BJ (cell line): ENCODE results near the gene DENND4C. TPM values are rescaled to one million over a fixed set of nuclear protein-coding genes. Genes with fewer than 3 reads are reported as not detected.
"Not testable (repeated sequence)": the region's sequence is repeated elsewhere in the genome, so short reads cannot be mapped to it uniquely, and the experiment has no call there.

Experiments
- CTCF ChIA-PET: fragments of 350-600 bp; formaldehyde crosslinking; extraction: SDS; loops from one replicate; lab custom pipeline; 2021; ENCODE audit warnings: antibody characterized with exemption, inconsistent platforms; lab: Yijun Ruan, JAX
- POLR2A ChIA-PET: fragments of 300-600 bp; sonication (Branson Sonifier 250); formaldehyde crosslinking; extraction: SDS; loops from one replicate; lab custom pipeline; 2021; ENCODE audit warnings: antibody characterized with exemption; lab: Charles Lee
- DNase-seq: peaks from one replicate; pipeline ENCODE4 v3.0.0-alpha.2; 2011; ENCODE audit warnings: low read depth
- H3K27me3 ChIP-seq: 2 replicates; pipeline ENCODE4 v1.6.0; 2011; ENCODE audit warnings: low read length; ENCODE audit not compliant: control insufficient read depth, insufficient read depth
- H3K36me3 ChIP-seq: 2 replicates; pipeline ENCODE4 v1.5.1; 2011; ENCODE audit warnings: low read length; ENCODE audit not compliant: control insufficient read depth, insufficient read depth
- H3K4me3 ChIP-seq: 2 replicates; pipeline ENCODE4 v1.5.1; 2011; ENCODE audit warnings: low read depth, mild to moderate bottlenecking, control low read depth, low read length
- polyA plus RNA-seq: library from polyadenylated mRNA; depleted of rRNA; stranded (reverse); fragments of >200 nt; gene quantifications from 2 replicates; pipeline ENCODE4 v1.2.3, GENCODE V29; 2011
- TF ChIP-seq, protein P1 (sequence below): IDR thresholded peaks from 2 replicates; pipeline ENCODE4 v1.5.1; 2011; ENCODE audit warnings: low read depth, mild to moderate bottlenecking, control low read depth, inconsistent platforms, low read length, moderate library complexity; ENCODE audit not compliant: insufficient read depth

The DENND4C gene
- polyA plus RNA-seq, 1 experiment = 12.2 TPM

DNA sequence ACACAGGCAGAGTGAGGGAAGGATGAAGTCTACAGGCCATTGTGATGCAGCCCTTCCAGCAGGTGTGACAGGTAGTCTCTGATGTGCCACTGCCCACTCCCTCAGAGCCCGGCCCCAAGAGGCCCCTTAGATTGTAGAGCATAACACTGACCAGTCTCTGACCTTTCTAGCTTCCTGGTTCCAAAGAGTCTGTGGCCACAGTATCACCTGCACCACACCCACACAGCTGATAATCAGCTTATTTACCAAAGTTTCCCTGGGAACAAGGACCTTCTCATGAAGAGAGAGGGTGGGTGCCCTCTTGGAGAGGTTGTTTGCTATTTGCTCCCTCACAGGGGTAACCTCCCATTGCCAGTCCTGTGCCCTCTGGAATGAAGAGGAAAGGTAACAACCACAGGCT lies 167.4 kb downstream of the DENND4C start:
- no peak overlapping the region for H3K4me3 ChIP-seq
- 0 out of 2 replicates have a peak, but pooled peaks cover 1% of the 10 kb centered on the region for H3K27me3 ChIP-seq
- DNase-seq = no peak
- no peaks in the 10 kb centered on the region for H3K36me3 ChIP-seq
- TF ChIP-seq, protein P1, sequence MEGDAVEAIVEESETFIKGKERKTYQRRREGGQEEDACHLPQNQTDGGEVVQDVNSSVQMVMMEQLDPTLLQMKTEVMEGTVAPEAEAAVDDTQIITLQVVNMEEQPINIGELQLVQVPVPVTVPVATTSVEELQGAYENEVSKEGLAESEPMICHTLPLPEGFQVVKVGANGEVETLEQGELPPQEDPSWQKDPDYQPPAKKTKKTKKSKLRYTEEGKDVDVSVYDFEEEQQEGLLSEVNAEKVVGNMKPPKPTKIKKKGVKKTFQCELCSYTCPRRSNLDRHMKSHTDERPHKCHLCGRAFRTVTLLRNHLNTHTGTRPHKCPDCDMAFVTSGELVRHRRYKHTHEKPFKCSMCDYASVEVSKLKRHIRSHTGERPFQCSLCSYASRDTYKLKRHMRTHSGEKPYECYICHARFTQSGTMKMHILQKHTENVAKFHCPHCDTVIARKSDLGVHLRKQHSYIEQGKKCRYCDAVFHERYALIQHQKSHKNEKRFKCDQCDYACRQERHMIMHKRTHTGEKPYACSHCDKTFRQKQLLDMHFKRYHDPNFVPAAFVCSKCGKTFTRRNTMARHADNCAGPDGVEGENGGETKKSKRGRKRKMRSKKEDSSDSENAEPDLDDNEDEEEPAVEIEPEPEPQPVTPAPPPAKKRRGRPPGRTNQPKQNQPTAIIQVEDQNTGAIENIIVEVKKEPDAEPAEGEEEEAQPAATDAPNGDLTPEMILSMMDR = no peak
- POLR2A ChIA-PET = no interaction called here
- CTCF ChIA-PET = interaction anchor here (0.7 kb wide), 1 partner anchor 1662 kb away, joined by 3 read pairs; no protein-coding TSS in a partner anchor

- DNase-seq, H3K27me3 ChIP-seq, POLR2A ChIA-PET, CTCF ChIA-PET, H3K36me3 ChIP-seq, H3K4me3 ChIP-seq: not testable (repeated sequence)
Observed at GRCh38 chr9:19403231-19403630, 172.7 kb downstream of the DENND4C start.

GRCh38 chr9:19404283-19405075 lies 174.0 kb downstream of the DENND4C start:
- H3K36me3 ChIP-seq = no peaks in the 10 kb centered on the region
- ChIA-PET CTCF (no interaction called here), POLR2A (interaction anchor here (0.6 kb wide), 1 partner anchor 15 kb away, joined by 9 read pairs; no protein-coding TSS in a partner anchor)
- no peak for DNase-seq
- TF ChIP-seq, protein P1 = no peak
- no peak overlapping the region for H3K4me3 ChIP-seq
- H3K27me3 ChIP-seq = no peaks in the 10 kb centered on the region

- no peak overlapping the region for H3K4me3 ChIP-seq
- no peaks in the 10 kb centered on the region for H3K36me3 ChIP-seq
- no peak for DNase-seq
- no peaks in the 10 kb centered on the region for H3K27me3 ChIP-seq
- ChIA-PET POLR2A (no interaction called here), CTCF (no interaction called here)
- TF ChIP-seq, protein P1 = no peak
Observed at GRCh38 chr9:19405771-19406170, 175.3 kb downstream of the DENND4C start.

- CTCF ChIA-PET = no interaction called here
Observed at GRCh38 chr9:19408316-19408692, 177.8 kb downstream of the DENND4C start.

More at GRCh38 chr9:19408316-19408692, 177.8 kb downstream of the DENND4C start:
- TF ChIP-seq, protein P1 = no peak
- Histone ChIP-seq H3K4me3 (peak overlapping the region; percentile 72), H3K36me3 (no peaks in the 10 kb centered on the region), H3K27me3 (no peaks in the 10 kb centered on the region)
- POLR2A ChIA-PET = interaction anchor here (0.6 kb wide), 1 partner anchor 1061 kb away, joined by 4 read pairs; no protein-coding TSS in a partner anchor
- no peak for DNase-seq
